Neural progenitor cell (in vitro differentiated cells): Measurements from ENCODE around the gene POM121. TPM values are rescaled to one million over a fixed set of nuclear protein-coding genes. Genes with fewer than 3 reads are reported as not detected.
"Not testable (repeated sequence)": the region's sequence is repeated elsewhere in the genome, so short reads cannot be mapped to it uniquely, and the experiment has no call there.

ENCODE experiments used
- DNase-seq: peaks from one replicate; pipeline ENCODE4 v3.0.0-alpha.2; 2016; ENCODE audit warnings: low spot score
- H2AFZ ChIP-seq: fragments of 200-600 bp; sonication (generic); replicated peaks from 2 replicates; pipeline ENCODE4 v1.6.1; 2016; ENCODE audit warnings: antibody characterized with exemption
- H3F3A ChIP-seq: fragments of 200-600 bp; sonication (generic); 2 replicates; pipeline ENCODE4 v1.6.1; 2016; ENCODE audit warnings: antibody characterized with exemption, low read depth
- H3K27ac ChIP-seq: fragments of 200-600 bp; sonication (generic); 2 replicates; pipeline ENCODE4 v1.5.1; 2016; ENCODE audit warnings: mild to moderate bottlenecking
- H3K27me3 ChIP-seq: fragments of 200-600 bp; sonication (generic); 2 replicates; pipeline ENCODE4 v1.6.1; 2016; ENCODE audit warnings: mild to moderate bottlenecking, moderate library complexity
- H3K36me3 ChIP-seq: fragments of 200-600 bp; sonication (generic); 2 replicates; pipeline ENCODE4 v1.5.1; 2016
- H3K4me1 ChIP-seq: fragments of 200-600 bp; sonication (generic); 2 replicates; pipeline ENCODE4 v1.6.1; 2016; ENCODE audit warnings: mixed run types
- H3K4me2 ChIP-seq: fragments of 200-600 bp; sonication (generic); 2 replicates; pipeline ENCODE4 v1.6.1; 2016
- H3K4me3 ChIP-seq: fragments of 200-600 bp; sonication (generic); 2 replicates; pipeline ENCODE4 v1.5.1; 2016
- H3K79me2 ChIP-seq: fragments of 200-600 bp; sonication (generic); 2 replicates; pipeline ENCODE4 v1.6.1; 2016; ENCODE audit warnings: low read depth
- H3K9ac ChIP-seq: fragments of 200-600 bp; sonication (generic); 2 replicates; pipeline ENCODE4 v1.6.1; 2016
- H3K9me3 ChIP-seq: fragments of 200-600 bp; sonication (generic); 2 replicates; pipeline ENCODE4 v1.5.1; 2016; ENCODE audit warnings: low read depth
- H4K20me1 ChIP-seq: fragments of 200-600 bp; sonication (generic); 2 replicates; pipeline ENCODE4 v1.6.1; 2016; ENCODE audit warnings: low read depth
- H3K27ac Mint-ChIP-seq: 3 replicates; pipeline ENCODE4 v1.8.0; 2021; ENCODE audit warnings: mixed read lengths
- H3K27me3 Mint-ChIP-seq: 2 replicates; pipeline ENCODE4 v1.8.0; 2022; ENCODE audit warnings: low read depth, mild to moderate bottlenecking, inconsistent platforms, moderate library complexity, mixed read lengths; ENCODE audit not compliant: insufficient read depth
- H3K36me3 Mint-ChIP-seq: 3 replicates; pipeline ENCODE4 v1.8.0; 2021; ENCODE audit warnings: mixed read lengths
- H3K4me1 Mint-ChIP-seq: 3 replicates; pipeline ENCODE4 v1.8.0; 2021; ENCODE audit warnings: mixed read lengths
- H3K4me3 Mint-ChIP-seq: 3 replicates; pipeline ENCODE4 v1.8.0; 2021; ENCODE audit warnings: mild to moderate bottlenecking, moderate library complexity, mixed read lengths
- H3K9me3 Mint-ChIP-seq: 3 replicates; pipeline ENCODE4 v1.8.0; 2020; ENCODE audit warnings: mixed read lengths
- CTCF ChIP-seq: fragments of 200-600 bp; sonication (generic); IDR thresholded peaks from 2 replicates; pipeline ENCODE4 v1.5.1; 2017; ENCODE audit warnings: antibody characterized with exemption, mild to moderate bottlenecking
- EZH2 ChIP-seq: fragments of 200-600 bp; sonication (generic); IDR thresholded peaks from 2 replicates; pipeline ENCODE4 v1.6.1; 2017; ENCODE audit warnings: antibody characterized with exemption, mild to moderate bottlenecking, moderate library complexity
- EZH2phosphoT487 ChIP-seq: fragments of 200-600 bp; sonication (generic); IDR thresholded peaks from 2 replicates; pipeline ENCODE4 v1.6.1; 2017; ENCODE audit warnings: antibody characterized with exemption
- total RNA-seq: library from RNA; depleted of rRNA; stranded (reverse); fragments of >200 nt; gene quantifications from 2 replicates; pipeline ENCODE4 v1.2.3, GENCODE V29; 2015; ENCODE audit warnings: low replicate concordance

The POM121 gene
- total RNA-seq, 1 donor from 2014 or later = 5.8 TPM

- not testable (repeated sequence) for H3K9me3 ChIP-seq, H3K4me1 ChIP-seq, H3K4me3 ChIP-seq, H3K4me2 ChIP-seq, H3K4me1 Mint-ChIP-seq, H3K27me3 ChIP-seq, H4K20me1 ChIP-seq, H3K27ac Mint-ChIP-seq, H3K36me3 ChIP-seq, H3F3A ChIP-seq, H3K4me3 Mint-ChIP-seq, H3K27ac ChIP-seq, H2AFZ ChIP-seq, DNase-seq, H3K9ac ChIP-seq, H3K9me3 Mint-ChIP-seq, H3K27me3 Mint-ChIP-seq
- H3K36me3 Mint-ChIP-seq = peaks cover 29% of the 10 kb centered on the region
- peaks cover 37% of the 10 kb centered on the region for H3K79me2 ChIP-seq
Observed at GRCh38 chr7:72911395-72911794, 13.5 kb upstream of the POM121 start.

- H3K36me3 ChIP-seq, H3K4me2 ChIP-seq, H3K9ac ChIP-seq, H3K27me3 Mint-ChIP-seq, H3K9me3 Mint-ChIP-seq, H3K27ac Mint-ChIP-seq, DNase-seq, H3F3A ChIP-seq, H3K27me3 ChIP-seq, H3K27ac ChIP-seq, H3K4me3 ChIP-seq, H3K4me3 Mint-ChIP-seq, H3K4me1 ChIP-seq, H4K20me1 ChIP-seq, H3K9me3 ChIP-seq, H2AFZ ChIP-seq: not testable (repeated sequence)
- Mint-ChIP-seq H3K4me1 (peaks cover 30% of the 10 kb centered on the region), H3K36me3 (peaks cover 22% of the 10 kb centered on the region)
- H3K79me2 ChIP-seq = peaks cover 33% of the 10 kb centered on the region
Observed at GRCh38 chr7:72913750-72914149, 11.1 kb upstream of the POM121 start.

GRCh38 chr7:72914756-72915525, 10.0 kb upstream of the POM121 start:
- not testable (repeated sequence) for H3K27me3 ChIP-seq, H3K4me3 ChIP-seq, H3K27me3 Mint-ChIP-seq, H2AFZ ChIP-seq, H3K4me1 ChIP-seq, H3K9me3 ChIP-seq, H3K27ac ChIP-seq, H3K9ac ChIP-seq, H3K36me3 ChIP-seq, H3K27ac Mint-ChIP-seq, H3K4me2 ChIP-seq, H3F3A ChIP-seq, H3K9me3 Mint-ChIP-seq
- Mint-ChIP-seq H3K4me3 (peak overlapping the region; percentile 60), H3K36me3 (peaks cover 22% of the 10 kb centered on the region), H3K4me1 (peaks cover 35% of the 10 kb centered on the region)
- H4K20me1 ChIP-seq = peaks cover 11% of the 10 kb centered on the region
- peaks cover 31% of the 10 kb centered on the region for H3K79me2 ChIP-seq
- TF ChIP-seq CTCF = peak; percentile 76
- peak; percentile 41 for DNase-seq

GRCh38 chr7:72919256-72919775, 5.6 kb upstream of the POM121 start:
- Histone ChIP-seq H3K4me3 (no peak overlapping the region), H3K27me3 (no peaks in the 10 kb centered on the region), H3K9me3 (no peaks in the 10 kb centered on the region), H3F3A (no peaks in the 10 kb centered on the region), H3K4me2 (no peak overlapping the region), H2AFZ (no peak overlapping the region), H3K4me1 (no peaks in the 10 kb centered on the region), H3K27ac (no peak overlapping the region), H3K79me2 (peaks cover 52% of the 10 kb centered on the region), H4K20me1 (peaks cover 11% of the 10 kb centered on the region), H3K36me3 (no peaks in the 10 kb centered on the region), H3K9ac (no peak overlapping the region)
- peak overlapping the region; percentile 55 for H3K27ac Mint-ChIP-seq
- H3K4me1 Mint-ChIP-seq = peaks cover 41% of the 10 kb centered on the region
- peaks cover 18% of the 10 kb centered on the region for H3K36me3 Mint-ChIP-seq
- H3K9me3 Mint-ChIP-seq = no peaks in the 10 kb centered on the region
- no peak for TF ChIP-seq EZH2phosphoT487
- no peak for TF ChIP-seq EZH2
- no peak for TF ChIP-seq CTCF
- no peak for DNase-seq
- H3K4me3 Mint-ChIP-seq = no peak overlapping the region
- no peaks in the 10 kb centered on the region for H3K27me3 Mint-ChIP-seq
